ENCODE data around the gene MAP3K14.

MAP3K14 gene

DNA sequence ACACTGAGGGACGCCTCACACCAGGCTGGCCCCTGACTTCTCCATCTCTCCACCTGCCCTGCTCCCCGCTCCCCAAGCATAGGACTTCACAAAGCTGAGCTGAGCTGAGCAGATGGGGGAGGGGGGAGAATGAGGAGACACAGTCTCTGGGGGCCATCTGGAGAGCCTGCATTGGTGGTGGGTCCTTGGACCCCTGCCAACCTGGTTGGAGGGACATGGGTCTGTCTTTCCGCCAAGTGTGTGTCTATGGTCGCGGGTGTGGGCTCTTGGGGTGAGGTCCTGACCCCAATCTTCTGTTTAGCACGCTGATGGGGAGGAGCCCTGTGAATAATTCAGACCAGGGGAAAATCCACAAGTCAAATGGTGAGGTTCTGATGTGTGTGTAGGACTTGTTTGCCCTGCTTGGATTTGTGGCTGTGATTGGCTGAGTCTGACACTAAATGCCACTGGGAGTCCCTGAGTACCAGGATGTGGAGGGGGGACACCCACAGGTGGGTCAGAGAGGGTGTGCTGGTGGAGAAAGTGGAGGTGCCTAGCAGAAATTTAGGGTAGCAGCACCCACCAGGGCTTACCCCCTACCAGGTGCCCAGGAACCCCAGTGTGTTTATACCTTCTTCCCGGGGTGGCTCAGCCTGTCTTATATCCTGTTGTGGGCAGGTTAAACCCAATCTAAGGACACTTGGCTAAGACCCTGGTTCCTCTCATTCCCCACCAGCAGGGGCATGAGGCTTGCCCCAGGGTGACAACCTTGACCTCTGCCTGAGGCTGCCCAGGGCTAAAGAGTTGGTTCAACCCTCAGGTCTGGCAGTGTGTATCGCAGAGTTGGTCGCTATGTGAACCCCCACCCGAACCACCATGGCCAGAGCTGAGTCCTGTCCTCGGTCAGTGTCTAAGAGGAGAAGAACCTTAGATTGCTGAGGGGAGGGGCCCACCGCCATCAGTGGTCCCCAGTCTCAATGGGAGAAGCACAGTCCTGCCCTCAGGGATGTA lies 93.0 kb downstream of the MAP3K14 start:
- DNase-seq (ENCODE audit: low read depth), result no peak

DNA sequence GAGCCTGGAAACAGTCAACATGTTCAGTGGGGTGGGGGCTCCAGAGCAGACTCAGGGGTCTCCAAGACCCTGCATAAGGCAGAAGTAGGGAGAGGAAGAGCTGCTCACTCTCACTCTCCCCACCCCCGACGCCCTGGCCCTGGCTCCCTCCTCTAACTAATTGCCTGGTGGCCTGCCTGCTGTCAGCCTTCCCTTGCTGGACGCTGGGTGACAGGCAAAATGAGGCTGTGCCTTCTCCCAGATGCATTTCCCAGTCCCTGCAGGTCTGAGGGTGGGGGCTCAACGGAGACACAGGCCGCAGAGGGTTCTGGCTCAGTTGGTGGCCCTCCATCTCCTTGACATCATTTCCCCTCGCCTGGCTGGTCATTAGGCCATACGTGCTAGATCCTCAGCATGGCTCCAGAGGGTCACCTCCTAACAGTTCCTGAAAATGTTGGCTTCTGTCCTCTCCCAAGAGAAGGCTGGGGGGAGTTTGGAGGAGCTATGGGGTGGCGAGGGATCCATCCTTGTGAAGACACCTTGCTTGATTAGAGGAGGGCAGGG lies 93.8 kb downstream of the MAP3K14 start:
- DNase-seq (ENCODE audit: low read depth), result no peak

DNA sequence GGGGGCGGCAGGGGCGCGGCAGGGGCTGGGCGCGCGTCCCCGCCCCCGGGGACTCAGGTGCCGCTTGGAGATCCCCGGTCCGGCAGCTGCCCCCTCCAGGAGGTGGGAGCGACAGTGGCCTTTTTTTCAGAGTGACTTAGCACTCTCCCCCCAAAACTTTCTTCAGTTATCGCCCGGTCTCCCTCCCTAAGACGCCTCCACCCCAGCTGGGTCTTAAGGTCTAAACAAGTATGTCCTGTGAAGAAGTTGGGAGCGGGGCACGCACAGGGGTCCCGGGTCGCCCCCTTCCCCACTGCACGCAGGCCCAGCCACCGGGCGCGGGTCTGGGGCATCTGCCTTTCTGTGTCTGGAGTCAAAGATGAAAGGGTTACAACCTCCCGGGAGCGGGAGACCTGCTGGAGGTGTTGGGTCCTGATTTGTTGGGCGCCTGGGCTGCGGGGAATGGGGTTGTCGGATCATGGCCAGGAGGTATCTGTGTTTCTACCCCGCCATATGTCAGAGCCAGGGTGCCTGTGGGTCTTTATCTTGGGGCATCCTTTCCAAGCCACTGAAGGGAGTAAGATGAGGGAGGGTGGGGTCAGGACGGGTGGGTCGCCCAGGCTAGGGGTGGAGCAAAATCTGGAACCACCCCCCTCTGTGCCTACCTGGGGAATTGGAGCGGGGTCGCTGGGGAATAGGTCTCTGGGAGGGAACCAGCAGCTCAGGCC lies 94.4 kb downstream of the MAP3K14 start:
- DNase-seq (ENCODE audit: low read depth), result no peak

DNA sequence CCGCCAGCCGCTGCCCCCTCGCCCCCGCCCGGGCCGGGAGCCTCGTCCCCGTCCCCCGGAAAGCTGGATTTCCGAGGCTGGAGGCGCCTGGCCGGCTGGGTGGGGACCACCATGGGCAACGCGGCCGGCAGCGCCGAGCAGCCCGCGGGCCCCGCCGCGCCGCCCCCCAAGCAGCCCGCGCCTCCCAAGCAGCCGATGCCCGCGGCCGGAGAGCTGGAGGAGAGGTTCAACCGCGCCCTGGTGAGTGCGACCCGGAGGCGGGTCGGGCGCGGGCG lies 94.9 kb downstream of the MAP3K14 start:
- DNase-seq (ENCODE audit: low read depth), result no peak

DNA sequence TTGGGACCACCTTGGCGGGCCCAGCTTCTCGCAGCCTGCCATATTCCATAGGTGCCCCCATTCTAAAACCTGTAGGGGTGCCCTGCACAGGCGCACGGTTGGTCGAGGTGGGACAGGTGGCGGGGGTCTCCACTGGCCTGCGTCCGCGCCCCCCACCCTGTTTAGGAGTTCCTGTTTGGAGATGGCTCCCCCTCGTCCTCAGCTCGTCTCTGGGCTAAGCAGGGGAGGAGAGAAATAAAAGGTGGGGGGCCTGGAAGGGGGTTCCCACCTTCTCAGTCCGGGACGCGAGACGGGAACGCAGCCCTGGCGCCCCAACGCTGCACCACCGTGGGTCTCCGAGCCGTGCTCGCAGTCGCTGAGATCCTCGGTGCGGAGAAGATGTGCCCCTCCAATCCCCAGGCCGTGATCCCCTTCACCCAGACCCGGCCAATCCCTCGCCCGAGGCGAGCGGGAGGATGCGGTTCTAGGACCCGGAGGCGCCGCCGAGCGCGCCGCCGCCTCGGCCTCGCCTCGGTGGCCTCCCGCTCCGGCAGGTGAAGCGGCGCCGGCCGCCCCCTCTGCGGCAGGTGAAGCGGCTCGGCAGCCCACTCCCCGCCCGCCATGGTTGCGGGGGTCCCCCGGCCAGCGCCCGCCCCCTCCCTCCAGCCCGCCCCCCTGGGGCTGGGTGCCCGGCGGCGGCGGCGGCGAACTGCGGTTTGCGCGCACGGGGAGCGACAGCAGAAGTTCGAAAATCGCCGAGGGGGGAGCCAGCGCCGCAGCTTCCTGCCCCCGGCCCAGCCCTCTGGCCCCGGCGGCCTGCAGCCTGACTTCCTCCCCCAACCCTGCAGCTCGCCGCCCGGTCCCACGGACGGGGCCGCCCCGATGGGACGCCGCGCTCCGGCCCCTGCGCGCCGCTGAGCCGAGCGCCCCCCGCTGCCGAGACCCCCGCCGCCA lies 95.5 kb downstream of the MAP3K14 start, which contains the start of gene FMNL1:
FMNL1 (plus strand) TSS at position 805 of the 933 bp plus-strand sequence. CDS start 240 bp downstream, outside the sequence.
- no peak for DNase-seq (ENCODE audit: low read depth)

DNA sequence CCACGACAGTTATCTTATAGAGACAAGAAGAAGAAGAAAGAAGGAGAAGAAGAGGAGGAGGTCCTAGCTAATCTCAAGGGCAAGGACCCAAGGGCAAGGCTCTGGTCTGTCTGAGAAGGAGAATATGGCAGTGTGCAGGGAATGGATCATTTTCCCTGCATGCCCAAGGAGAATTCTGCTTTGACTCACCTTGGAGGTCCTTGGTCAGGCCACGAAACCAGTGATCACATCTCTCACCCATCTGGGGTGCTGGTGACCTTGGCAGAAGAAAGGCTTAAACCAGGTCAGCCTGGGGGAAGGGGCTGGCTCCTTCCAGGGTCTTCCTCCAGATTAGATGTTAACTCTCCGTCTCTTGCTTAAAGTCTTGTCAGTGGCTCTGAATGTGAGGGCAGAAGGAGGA lies 96.7 kb downstream of the MAP3K14 start:
- DNase-seq (ENCODE audit: low read depth), result no peak

DNA sequence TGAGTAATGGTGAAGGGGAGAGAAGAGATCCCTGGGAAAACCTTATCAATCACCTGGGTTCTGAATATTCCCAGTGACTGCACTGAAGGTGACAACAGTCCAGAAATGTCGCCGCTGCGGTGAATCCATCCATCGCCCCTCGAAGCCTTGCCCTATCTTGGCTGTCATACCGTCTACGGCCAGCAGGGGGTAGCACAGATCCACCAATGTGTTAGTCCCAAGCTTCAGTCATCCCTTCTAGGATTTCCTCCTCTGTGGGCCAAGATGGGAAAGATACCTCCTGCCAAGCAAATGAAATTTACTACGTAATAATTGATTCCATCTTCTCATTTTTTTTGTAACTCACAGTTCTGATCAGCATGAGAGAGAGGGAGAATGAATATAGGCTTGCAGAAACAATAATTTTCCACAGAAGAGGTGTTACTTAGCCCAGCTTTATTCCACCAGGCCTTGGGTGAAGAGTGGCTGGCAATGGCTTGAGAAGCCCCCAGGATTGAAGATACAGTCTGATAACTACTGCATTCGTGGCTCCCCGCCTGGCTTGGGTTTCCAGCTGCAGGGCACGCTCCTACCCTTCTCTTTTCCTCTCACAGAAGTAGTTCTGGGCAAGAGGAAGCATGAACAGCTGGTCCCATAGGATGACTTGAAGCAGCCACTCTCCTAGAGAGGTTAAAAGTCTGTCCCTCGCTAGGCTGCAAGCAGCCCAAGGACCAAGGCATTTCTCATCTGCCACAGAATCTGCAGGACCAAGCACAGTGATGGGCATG lies 97.7 kb downstream of the MAP3K14 start:
- peak; percentile 66 for DNase-seq (ENCODE audit: low read depth)
